HL-60 (cell line): Measurements from ENCODE around the gene DHODH.

Source experiments
- POLR2AphosphoS5 ChIP-seq: IDR thresholded peaks from 2 replicates; pipeline ENCODE4 v1.6.1; 2012; ENCODE audit warnings: low read depth
- REST ChIP-seq: IDR thresholded peaks from 2 replicates; pipeline ENCODE4 v1.6.1; 2012; ENCODE audit warnings: low read depth; ENCODE audit not compliant: insufficient replicate concordance
- TF ChIP-seq, protein P1 (sequence below): IDR thresholded peaks from one replicate; pipeline ENCODE4 v1.5.1; 2011; ENCODE audit warnings: low read length, control low read depth, inconsistent platforms; ENCODE audit not compliant: insufficient read depth

DNA sequence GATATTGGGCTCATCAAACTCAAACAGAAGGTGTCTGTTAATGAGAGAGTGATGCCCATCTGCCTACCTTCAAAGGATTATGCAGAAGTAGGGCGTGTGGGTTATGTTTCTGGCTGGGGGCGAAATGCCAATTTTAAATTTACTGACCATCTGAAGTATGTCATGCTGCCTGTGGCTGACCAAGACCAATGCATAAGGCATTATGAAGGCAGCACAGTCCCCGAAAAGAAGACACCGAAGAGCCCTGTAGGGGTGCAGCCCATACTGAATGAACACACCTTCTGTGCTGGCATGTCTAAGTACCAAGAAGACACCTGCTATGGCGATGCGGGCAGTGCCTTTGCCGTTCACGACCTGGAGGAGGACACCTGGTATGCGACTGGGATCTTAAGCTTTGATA, 51.9 kb downstream of the DHODH start:
- TF ChIP-seq, protein P1, sequence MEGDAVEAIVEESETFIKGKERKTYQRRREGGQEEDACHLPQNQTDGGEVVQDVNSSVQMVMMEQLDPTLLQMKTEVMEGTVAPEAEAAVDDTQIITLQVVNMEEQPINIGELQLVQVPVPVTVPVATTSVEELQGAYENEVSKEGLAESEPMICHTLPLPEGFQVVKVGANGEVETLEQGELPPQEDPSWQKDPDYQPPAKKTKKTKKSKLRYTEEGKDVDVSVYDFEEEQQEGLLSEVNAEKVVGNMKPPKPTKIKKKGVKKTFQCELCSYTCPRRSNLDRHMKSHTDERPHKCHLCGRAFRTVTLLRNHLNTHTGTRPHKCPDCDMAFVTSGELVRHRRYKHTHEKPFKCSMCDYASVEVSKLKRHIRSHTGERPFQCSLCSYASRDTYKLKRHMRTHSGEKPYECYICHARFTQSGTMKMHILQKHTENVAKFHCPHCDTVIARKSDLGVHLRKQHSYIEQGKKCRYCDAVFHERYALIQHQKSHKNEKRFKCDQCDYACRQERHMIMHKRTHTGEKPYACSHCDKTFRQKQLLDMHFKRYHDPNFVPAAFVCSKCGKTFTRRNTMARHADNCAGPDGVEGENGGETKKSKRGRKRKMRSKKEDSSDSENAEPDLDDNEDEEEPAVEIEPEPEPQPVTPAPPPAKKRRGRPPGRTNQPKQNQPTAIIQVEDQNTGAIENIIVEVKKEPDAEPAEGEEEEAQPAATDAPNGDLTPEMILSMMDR, result no peak
- TF ChIP-seq REST (no peak), POLR2AphosphoS5 (no peak)
